ENCODE results near the gene SGCE. TPM values are rescaled to one million over a fixed set of nuclear protein-coding genes. Genes with fewer than 3 reads are reported as not detected.

Gene SGCE
- total and polyA plus RNA-seq, 10 of the 15 experiments (the other 5 are each of a cell fraction or from before 2014, with no cell fraction given), result 30.5 to 80.1 (median 49.2) TPM

DNA sequence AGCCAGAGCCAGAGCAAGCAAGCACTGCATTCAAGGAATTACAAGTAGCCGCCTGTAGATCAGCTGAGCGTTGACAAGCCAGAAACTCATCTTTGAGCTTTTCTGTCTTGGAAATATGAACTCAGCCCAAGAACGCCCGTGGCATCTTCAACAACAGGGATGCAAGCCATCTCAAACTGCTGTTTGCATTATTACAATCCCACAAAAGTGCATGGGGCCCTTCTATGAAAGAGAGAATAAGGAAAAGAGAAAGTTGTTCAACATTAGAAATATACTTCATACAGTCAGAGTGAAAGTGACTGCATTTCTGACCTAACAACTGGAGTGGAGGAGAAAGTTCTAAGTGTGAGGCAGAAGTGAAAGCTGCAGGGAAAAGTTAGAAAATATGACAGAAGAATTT lies 6.5 kb downstream of the SGCE start (continued):
- TF ChIP-seq, protein P1, sequence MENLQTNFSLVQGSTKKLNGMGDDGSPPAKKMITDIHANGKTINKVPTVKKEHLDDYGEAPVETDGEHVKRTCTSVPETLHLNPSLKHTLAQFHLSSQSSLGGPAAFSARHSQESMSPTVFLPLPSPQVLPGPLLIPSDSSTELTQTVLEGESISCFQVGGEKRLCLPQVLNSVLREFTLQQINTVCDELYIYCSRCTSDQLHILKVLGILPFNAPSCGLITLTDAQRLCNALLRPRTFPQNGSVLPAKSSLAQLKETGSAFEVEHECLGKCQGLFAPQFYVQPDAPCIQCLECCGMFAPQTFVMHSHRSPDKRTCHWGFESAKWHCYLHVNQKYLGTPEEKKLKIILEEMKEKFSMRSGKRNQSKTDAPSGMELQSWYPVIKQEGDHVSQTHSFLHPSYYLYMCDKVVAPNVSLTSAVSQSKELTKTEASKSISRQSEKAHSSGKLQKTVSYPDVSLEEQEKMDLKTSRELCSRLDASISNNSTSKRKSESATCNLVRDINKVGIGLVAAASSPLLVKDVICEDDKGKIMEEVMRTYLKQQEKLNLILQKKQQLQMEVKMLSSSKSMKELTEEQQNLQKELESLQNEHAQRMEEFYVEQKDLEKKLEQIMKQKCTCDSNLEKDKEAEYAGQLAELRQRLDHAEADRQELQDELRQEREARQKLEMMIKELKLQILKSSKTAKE (IDR thresholded peaks at IDR 0.05; ENCODE audit: low read depth, poor library complexity, severe bottlenecking), result peak; percentile 53
- TF ChIP-seq BHLHE40 (IDR thresholded peaks at IDR 0.05; ENCODE audit: borderline replicate concordance in 1 of 2, low read depth in 2 of 2, low read length in 1 of 2) (0 out of 4 replicates have a peak, but pooled peaks of 1 of the 2 experiments have one; percentile 15), IKZF2 (IDR thresholded peaks at IDR 0.05) (peak; percentile 79 to 81), FOXM1 (IDR thresholded peaks at IDR 0.05; ENCODE audit: low read depth, low read length) (no peak), NR2F1 (conservative IDR thresholded peaks at IDR 0.05) (0 out of 2 replicates have a peak, but pooled peaks have one; percentile 24), POLR2A (IDR thresholded peaks at IDR 0.05; ENCODE audit: low read depth, low read length) (no peak), KLF5 (IDR thresholded peaks at IDR 0.05; ENCODE audit: partially characterized antibody) (no peak), ZNF384 (IDR thresholded peaks at IDR 0.05; ENCODE audit: borderline replicate concordance, low read depth, low read length) (no peak), JUND (IDR thresholded peaks at IDR 0.05; ENCODE audit: low read depth, low read length) (peak; percentile 50; the same call in 1 of the 2 replicates), CREM (IDR thresholded peaks at IDR 0.05; ENCODE audit: low read depth) (peak; percentile 69), ETV6 (conservative IDR thresholded peaks at IDR 0.05 in 1 of 2, IDR thresholded peaks at IDR 0.05 in 1 of 2; ENCODE audit: borderline replicate concordance in 1 of 2, low read depth in 1 of 2) (peak in 1 of 2 experiments; percentile 58; a peak in 1 of 4 replicates), NFIC (IDR thresholded peaks at IDR 0.05; ENCODE audit: low read depth, low read length) (peak; percentile 83), SPI1 (IDR thresholded peaks at IDR 0.05; ENCODE audit: borderline replicate concordance, insufficient read depth, low read depth, low read length) (peak; percentile 33; the same call in 1 of the 2 replicates), ZBED1 (IDR thresholded peaks at IDR 0.05; ENCODE audit: borderline replicate concordance) (peak; percentile 73; the same call in 1 of the 2 replicates), MTA3 (IDR thresholded peaks at IDR 0.05; ENCODE audit: borderline replicate concordance, low read length) (0 out of 2 replicates have a peak, but pooled peaks have one; percentile 71), IKZF1 (conservative IDR thresholded peaks at IDR 0.05) (peak; percentile 48; the same call in 1 of the 2 replicates), MTA2 (IDR thresholded peaks at IDR 0.05; ENCODE audit: low read depth) (peak; percentile 32; the same call in 1 of the 2 replicates), CBX5 (IDR thresholded peaks at IDR 0.05; ENCODE audit: low read depth) (peak; percentile 76; the same call in 1 of the 2 replicates), RUNX3 (IDR thresholded peaks at IDR 0.05; ENCODE audit: low read length) (peak; percentile 52), EED (IDR thresholded peaks at IDR 0.05; ENCODE audit: low read depth) (peak; percentile 64), MEF2A (IDR thresholded peaks at IDR 0.05; ENCODE audit: insufficient read depth, low read depth, low read length) (0 out of 2 replicates have a peak, but pooled peaks have one; percentile 47), GABPA (IDR thresholded peaks at IDR 0.05; ENCODE audit: low read depth) (0 out of 2 replicates have a peak, but pooled peaks have one; percentile 27)
- TF ChIP-seq, protein P2, sequence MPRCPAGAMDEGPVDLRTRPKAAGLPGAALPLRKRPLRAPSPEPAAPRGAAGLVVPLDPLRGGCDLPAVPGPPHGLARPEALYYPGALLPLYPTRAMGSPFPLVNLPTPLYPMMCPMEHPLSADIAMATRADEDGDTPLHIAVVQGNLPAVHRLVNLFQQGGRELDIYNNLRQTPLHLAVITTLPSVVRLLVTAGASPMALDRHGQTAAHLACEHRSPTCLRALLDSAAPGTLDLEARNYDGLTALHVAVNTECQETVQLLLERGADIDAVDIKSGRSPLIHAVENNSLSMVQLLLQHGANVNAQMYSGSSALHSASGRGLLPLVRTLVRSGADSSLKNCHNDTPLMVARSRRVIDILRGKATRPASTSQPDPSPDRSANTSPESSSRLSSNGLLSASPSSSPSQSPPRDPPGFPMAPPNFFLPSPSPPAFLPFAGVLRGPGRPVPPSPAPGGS (IDR thresholded peaks at IDR 0.05; ENCODE audit: borderline replicate concordance, insufficient read depth, low read depth, low read length, poor library complexity, severe bottlenecking), result no peak
- TF ChIP-seq, protein P3, sequence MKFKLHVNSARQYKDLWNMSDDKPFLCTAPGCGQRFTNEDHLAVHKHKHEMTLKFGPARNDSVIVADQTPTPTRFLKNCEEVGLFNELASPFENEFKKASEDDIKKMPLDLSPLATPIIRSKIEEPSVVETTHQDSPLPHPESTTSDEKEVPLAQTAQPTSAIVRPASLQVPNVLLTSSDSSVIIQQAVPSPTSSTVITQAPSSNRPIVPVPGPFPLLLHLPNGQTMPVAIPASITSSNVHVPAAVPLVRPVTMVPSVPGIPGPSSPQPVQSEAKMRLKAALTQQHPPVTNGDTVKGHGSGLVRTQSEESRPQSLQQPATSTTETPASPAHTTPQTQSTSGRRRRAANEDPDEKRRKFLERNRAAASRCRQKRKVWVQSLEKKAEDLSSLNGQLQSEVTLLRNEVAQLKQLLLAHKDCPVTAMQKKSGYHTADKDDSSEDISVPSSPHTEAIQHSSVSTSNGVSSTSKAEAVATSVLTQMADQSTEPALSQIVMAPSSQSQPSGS (IDR thresholded peaks at IDR 0.05; ENCODE audit: low read length), result peak; percentile 45; the same call in 1 of the 2 replicates

Data from GM12878 (cell line).